HG02852 (cell line): ENCODE data around the gene ENTREP3.

Experiments
- ATAC-seq: cut with Tn5 transposase; IDR thresholded peaks from one replicate; pipeline ENCODE4 v1.9.1; 2021; ENCODE audit warnings: mild to moderate bottlenecking, moderate library complexity; ENCODE audit not compliant: unreplicated experiment

Gene ENTREP3

DNA sequence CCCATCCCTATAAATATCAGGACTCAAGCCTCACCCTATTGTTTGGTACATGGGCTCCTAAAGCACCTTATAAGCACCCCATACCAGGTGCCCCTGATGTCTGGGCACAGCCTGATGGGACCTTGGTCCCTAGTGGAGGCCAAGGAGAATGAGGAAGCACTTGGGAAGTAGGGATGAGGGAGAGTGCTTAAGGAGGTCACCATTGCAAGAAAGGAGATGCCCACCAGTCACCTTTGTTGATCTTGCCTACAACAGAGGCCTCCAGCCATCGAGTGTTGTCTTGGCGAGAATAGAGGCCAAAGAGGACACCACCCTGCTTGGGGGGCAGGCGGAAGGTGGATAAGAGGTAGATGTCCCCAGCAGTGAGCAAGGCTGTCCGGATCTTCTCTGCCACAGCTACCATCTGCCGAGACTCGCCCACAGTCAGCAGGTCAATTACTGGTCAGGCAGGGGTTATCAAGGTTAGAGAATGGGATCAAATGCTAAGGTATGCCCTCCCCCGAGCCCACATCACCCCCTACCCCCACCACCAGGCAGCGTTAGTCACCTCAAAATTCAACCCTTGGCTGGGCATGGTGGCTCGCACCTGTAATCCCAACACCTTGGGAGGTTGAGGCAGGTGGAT, 49.2 kb downstream of the ENTREP3 start:
- ATAC-seq = no peak

DNA sequence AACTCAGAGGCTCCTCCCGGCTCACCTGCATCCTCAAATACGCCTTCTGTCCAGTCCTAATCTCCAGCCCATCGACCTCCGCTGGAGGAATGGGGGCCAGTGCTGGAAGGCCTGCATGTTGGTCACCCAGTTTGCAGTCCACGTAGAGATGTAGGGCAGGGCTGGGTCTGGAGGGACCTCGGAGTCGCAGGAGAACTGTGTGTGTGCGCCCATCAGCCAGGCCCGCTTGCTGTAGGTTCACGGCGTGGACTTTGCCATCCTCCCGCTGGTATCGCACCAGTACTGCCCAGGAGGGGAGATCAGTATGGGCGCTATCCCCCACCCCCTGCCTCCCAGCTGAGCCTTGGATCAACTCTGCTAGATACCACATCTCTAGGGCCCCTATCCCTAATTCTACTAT, 50.2 kb downstream of the ENTREP3 start:
- ATAC-seq = no peak

- ATAC-seq = no peak
Measured at GRCh38 chr1:155202731-155203515, 52.4 kb downstream of the ENTREP3 start.

DNA sequence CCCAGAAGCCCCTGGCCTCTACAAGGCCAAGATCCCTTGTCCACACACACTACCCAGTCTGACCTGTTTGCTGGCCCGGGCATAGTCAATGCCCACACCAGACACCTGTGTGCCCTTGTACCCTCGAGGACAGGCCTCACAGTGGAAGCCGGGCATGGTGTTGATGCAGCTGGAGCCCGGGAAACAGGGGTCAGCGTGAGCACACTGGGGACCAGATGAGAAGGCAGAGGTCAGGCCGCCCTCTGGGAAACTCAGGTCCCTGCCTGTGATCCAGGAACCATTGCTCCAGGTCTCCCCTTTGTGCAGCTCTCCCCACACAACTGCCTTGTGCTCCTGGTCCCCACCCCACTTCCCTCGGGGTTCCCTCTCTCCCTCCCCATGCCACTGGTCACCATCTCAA, 53.1 kb downstream of the ENTREP3 start:
- ATAC-seq = no peak

DNA sequence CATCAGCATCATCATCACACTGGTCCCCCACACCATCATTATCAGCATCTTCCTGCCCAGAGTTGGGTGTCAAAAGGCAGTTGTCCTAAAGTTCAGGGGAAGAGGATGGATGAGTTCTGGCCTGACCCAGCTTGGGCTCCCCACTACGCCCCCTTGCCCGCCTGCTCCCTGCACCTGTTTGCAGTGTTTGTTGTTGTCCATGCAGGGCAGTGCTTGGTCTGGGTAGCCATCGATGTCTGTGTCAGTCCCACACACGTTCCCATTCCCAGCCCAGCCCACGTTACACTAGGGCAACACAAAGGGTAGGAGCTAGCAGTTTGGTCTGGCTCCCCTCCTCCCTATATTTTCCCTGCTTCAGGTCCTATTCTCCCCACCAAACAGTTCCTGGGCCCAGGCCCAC, 54.4 kb downstream of the ENTREP3 start:
- no peak for ATAC-seq

DNA sequence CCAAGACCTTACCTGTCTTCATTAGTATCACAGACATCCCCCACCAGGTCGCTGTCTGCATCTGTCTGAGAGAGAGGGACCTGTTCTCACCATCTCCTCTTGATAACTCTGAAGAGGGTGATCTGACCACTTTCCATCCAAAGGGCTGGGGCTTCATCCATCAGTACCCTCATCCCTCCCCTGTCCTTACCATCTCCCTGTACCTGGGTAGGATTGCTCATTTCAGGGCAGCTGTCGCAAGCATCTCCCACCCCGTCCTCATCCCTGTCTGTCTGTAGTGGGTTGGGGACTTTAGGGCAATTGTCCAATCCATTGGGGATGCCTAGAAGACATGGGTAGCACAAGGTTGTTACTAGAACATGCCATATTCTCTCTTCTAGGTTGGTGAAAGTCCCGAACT, 55.5 kb downstream of the ENTREP3 start:
- ATAC-seq = no peak

DNA sequence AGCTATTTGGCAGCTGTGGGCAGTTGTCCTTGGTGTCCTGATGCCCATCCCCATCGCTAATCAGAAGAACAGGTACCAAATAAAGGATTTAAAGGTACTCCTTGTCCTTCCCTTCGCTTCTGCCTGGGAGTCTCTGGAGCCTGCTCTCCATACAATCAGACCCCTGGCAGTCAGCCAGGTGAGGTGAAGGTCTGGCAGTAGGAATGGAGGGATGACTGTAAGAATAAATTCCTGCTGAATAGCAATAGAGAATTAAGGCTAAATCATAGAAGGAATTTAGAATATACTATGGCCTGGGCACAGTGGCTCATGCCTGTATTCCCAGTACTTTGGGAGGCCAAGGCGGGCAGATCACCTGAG, 56.8 kb downstream of the ENTREP3 start:
- ATAC-seq = no peak

DNA sequence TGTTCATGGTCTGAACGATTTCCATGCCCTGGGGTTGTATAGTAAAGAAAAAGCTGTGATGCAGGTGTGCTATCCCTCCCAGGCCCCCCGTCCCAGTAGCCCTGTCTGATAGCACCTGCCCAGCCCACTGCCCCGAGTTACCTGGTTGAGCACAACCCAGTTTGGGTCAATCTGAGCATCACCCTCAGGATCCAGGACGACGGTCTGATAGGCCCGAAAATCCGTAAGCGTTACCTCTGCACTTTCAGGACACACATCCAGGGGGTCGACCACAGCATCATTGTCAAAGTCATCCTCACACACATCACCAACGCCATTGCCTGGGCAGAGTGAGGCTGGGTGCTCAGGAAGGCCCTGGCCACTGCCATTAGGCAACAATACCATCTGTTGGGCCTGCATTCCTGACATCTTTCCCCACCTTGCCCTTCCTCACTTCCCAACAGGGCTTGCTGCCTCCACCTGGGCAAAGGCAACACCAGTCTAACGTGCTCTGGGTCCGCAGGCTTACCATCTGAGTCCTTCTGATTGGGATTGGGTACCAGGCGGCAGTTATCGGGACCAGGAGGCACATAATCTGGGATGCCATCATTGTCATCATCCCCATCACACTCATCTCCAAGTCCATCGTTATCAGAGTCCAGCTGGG, 57.3 kb downstream of the ENTREP3 start:
- ATAC-seq = no peak
